Central memory CD8-positive, alpha-beta T cell (primary cell): ENCODE results near the gene PTGDS.

ENCODE experiments used
- ATAC-seq: fragments of 150-1000 bp; cut with Tn5 transposase; replicated peaks from 2 replicates; pipeline ENCODE4 v1.10.0; 2022; ENCODE audit warnings: mild to moderate bottlenecking, moderate FRiP score, moderate number of reproducible peaks; ENCODE audit not compliant: poor library complexity, severe bottlenecking; ENCODE audit errors: extremely low read depth
- DNase-seq, 2 donors: peaks; one replicate each; pipeline ENCODE4 v3.0.0; 2021; ENCODE audit warnings: low spot score in 2 of 2
- H3K27ac Mint-ChIP-seq: one replicate; pipeline ENCODE4 v1.8.0; 2022; ENCODE audit warnings: low read depth, mild to moderate bottlenecking, moderate library complexity, mixed read lengths
- H3K27me3 Mint-ChIP-seq: one replicate; pipeline ENCODE4 v1.8.0; 2022; ENCODE audit warnings: mixed read lengths
- H3K36me3 Mint-ChIP-seq: one replicate; pipeline ENCODE4 v1.8.0; 2022; ENCODE audit warnings: mild to moderate bottlenecking, moderate library complexity, mixed read lengths; ENCODE audit not compliant: insufficient read depth
- H3K4me1 Mint-ChIP-seq: one replicate; pipeline ENCODE4 v1.8.0; 2022; ENCODE audit warnings: mixed read lengths
- H3K4me3 Mint-ChIP-seq: one replicate; pipeline ENCODE4 v1.8.0; 2022; ENCODE audit warnings: mild to moderate bottlenecking, moderate library complexity, mixed read lengths
- H3K9me3 Mint-ChIP-seq: one replicate; pipeline ENCODE4 v1.8.0; 2022; ENCODE audit warnings: mixed read lengths

Gene PTGDS

GRCh38 chr9:137026384-137026783 is 49.1 kb downstream of the PTGDS start:
- Mint-ChIP-seq H3K27ac (peak overlapping the region; percentile 90), H3K4me1 (peaks cover 36% of the 10 kb centered on the region), H3K9me3 (no peaks in the 10 kb centered on the region), H3K27me3 (no peaks in the 10 kb centered on the region), H3K36me3 (peaks cover 16% of the 10 kb centered on the region), H3K4me3 (peak overlapping the region; percentile 86)
- ATAC-seq (no peak), DNase-seq (no peak)

GRCh38 chr9:137026828-137027227 is 49.5 kb downstream of the PTGDS start:
- peak overlapping the region; percentile 90 for H3K27ac Mint-ChIP-seq
- peaks cover 38% of the 10 kb centered on the region for H3K4me1 Mint-ChIP-seq

GRCh38 chr9:137027369-137028262 is 50.3 kb downstream of the PTGDS start, which contains the start of gene ABCA2:
TSS of gene ABCA2 (minus strand) at chr9:137028237. CDS start at chr9:137028140, 97 bp downstream.
- Mint-ChIP-seq H3K4me3 (peak within 1 kb of the TSS; percentile 86), H3K27ac (peak within 1 kb of the TSS; percentile 90), H3K36me3 (peaks cover 16% of the 10 kb centered on the region), H3K4me1 (peaks cover 41% of the 10 kb centered on the region), H3K27me3 (no peaks in the 10 kb centered on the region), H3K9me3 (no peaks in the 10 kb centered on the region)
- DNase-seq (no peak), ATAC-seq (no peak)

More at GRCh38 chr9:137026828-137027227, 49.5 kb downstream of the PTGDS start:
- no peak for ATAC-seq
- H3K9me3 Mint-ChIP-seq: no peaks in the 10 kb centered on the region
- no peaks in the 10 kb centered on the region for H3K27me3 Mint-ChIP-seq
- H3K4me3 Mint-ChIP-seq: peak overlapping the region; percentile 86
- H3K36me3 Mint-ChIP-seq: peaks cover 17% of the 10 kb centered on the region
- no peak for DNase-seq

GRCh38 chr9:137028263-137029057 is 51.2 kb downstream of the PTGDS start:
- peaks cover 48% of the 10 kb centered on the region for H3K4me1 Mint-ChIP-seq
- peak overlapping the region; percentile 86 for H3K4me3 Mint-ChIP-seq
- H3K9me3 Mint-ChIP-seq: no peaks in the 10 kb centered on the region
- H3K27ac Mint-ChIP-seq: peak overlapping the region; percentile 75
- peaks cover 15% of the 10 kb centered on the region for H3K36me3 Mint-ChIP-seq
- DNase-seq: peak; percentile 45 to 50
- ATAC-seq: peak; percentile 51
- H3K27me3 Mint-ChIP-seq: no peaks in the 10 kb centered on the region

GRCh38 chr9:137029058-137029936 is 52.0 kb downstream of the PTGDS start:
- H3K27ac Mint-ChIP-seq: peak overlapping the region; percentile 75
- H3K9me3 Mint-ChIP-seq: no peaks in the 10 kb centered on the region
- H3K27me3 Mint-ChIP-seq: no peaks in the 10 kb centered on the region
- H3K4me3 Mint-ChIP-seq: peak overlapping the region; percentile 86
- peaks cover 15% of the 10 kb centered on the region for H3K36me3 Mint-ChIP-seq
- ATAC-seq (peak; percentile 22), DNase-seq (peak; percentile 37 to 62)
- peaks cover 49% of the 10 kb centered on the region for H3K4me1 Mint-ChIP-seq

- Mint-ChIP-seq H3K27ac (peak overlapping the region; percentile 75), H3K9me3 (no peaks in the 10 kb centered on the region), H3K27me3 (no peaks in the 10 kb centered on the region), H3K4me1 (peaks cover 56% of the 10 kb centered on the region), H3K36me3 (peaks cover 17% of the 10 kb centered on the region), H3K4me3 (peak overlapping the region; percentile 86)
- no peak for DNase-seq
- ATAC-seq: no peak
Measured at GRCh38 chr9:137030006-137030405, 52.7 kb downstream of the PTGDS start.

- peaks cover 60% of the 10 kb centered on the region for H3K4me1 Mint-ChIP-seq
- peaks cover 17% of the 10 kb centered on the region for H3K36me3 Mint-ChIP-seq
Measured at GRCh38 chr9:137030538-137031527, 53.5 kb downstream of the PTGDS start.

More at GRCh38 chr9:137030538-137031527, 53.5 kb downstream of the PTGDS start:
- peak overlapping the region; percentile 86 for H3K4me3 Mint-ChIP-seq
- DNase-seq (peak in 1 of 2 donors; percentile 17), ATAC-seq (no peak)
- H3K27ac Mint-ChIP-seq: peak overlapping the region; percentile 13
- no peaks in the 10 kb centered on the region for H3K27me3 Mint-ChIP-seq
- H3K9me3 Mint-ChIP-seq: no peaks in the 10 kb centered on the region
